Loucy (cell line): ENCODE data around the gene LUC7L2.

Source experiments
- CTCF ChIP-seq: fragments of 200-600 bp; sonication (generic); conservative IDR thresholded peaks from 2 replicates; pipeline ENCODE4 v1.5.1; 2014; ENCODE audit warnings: mild to moderate bottlenecking, antibody characterized with exemption, low read length
- EZH2phosphoT487 ChIP-seq: fragments of 200-600 bp; IDR thresholded peaks from 2 replicates; pipeline ENCODE4 v1.6.1; 2018; ENCODE audit warnings: antibody characterized with exemption, mild to moderate bottlenecking, moderate library complexity, borderline replicate concordance

- TF ChIP-seq CTCF: no peak
- no peak for TF ChIP-seq EZH2phosphoT487
Measured at GRCh38 chr7:139422126-139422525, 62.4 kb downstream of the LUC7L2 start.
